ENCODE measurements around the gene CENPT.
"Not testable (repeated sequence)": the region's sequence is repeated elsewhere in the genome, so short reads cannot be mapped to it uniquely, and the experiment has no call there.

CENPT gene

GRCh38 chr16:67873435-67874370, 26.2 kb upstream of the CENPT start:
- DNase-seq (ENCODE audit: low spot score): no peak

GRCh38 chr16:67872631-67873434, 25.3 kb upstream of the CENPT start, which contains the start of gene EDC4:
TSS of gene EDC4 (plus strand) at chr16:67873052. CDS start at chr16:67873262, 210 bp downstream.
- peak; percentile 92 for DNase-seq (ENCODE audit: low spot score)

- DNase-seq (ENCODE audit: low spot score): no peak
Observed at GRCh38 chr16:67872131-67872630, 24.7 kb upstream of the CENPT start.

GRCh38 chr16:67871256-67871655, 23.8 kb upstream of the CENPT start:
- no peak for DNase-seq (ENCODE audit: low spot score)

GRCh38 chr16:67869653-67870052, 22.2 kb upstream of the CENPT start:
- no peak for DNase-seq (ENCODE audit: low spot score)

GRCh38 chr16:67868290-67868689, 20.8 kb upstream of the CENPT start:
- DNase-seq (ENCODE audit: low spot score): no peak

GRCh38 chr16:67865318-67865717, 17.8 kb upstream of the CENPT start:
- DNase-seq (ENCODE audit: low spot score): peak; percentile 71

- DNase-seq (ENCODE audit: low spot score): no peak
Observed at GRCh38 chr16:67864594-67864993, 17.1 kb upstream of the CENPT start.

GRCh38 chr16:67864044-67864443, 16.6 kb upstream of the CENPT start:
- not testable (repeated sequence) for DNase-seq (ENCODE audit: low spot score)

GRCh38 chr16:67862623-67863583, 15.4 kb upstream of the CENPT start:
- DNase-seq (ENCODE audit: low spot score): peak; percentile 71

- DNase-seq (ENCODE audit: low spot score): no peak
Observed at GRCh38 chr16:67861877-67862276, 14.4 kb upstream of the CENPT start.

GRCh38 chr16:67860589-67861398, 13.3 kb upstream of the CENPT start:
- DNase-seq (ENCODE audit: low spot score): no peak

- no peak for DNase-seq (ENCODE audit: low spot score)
Observed at GRCh38 chr16:67858500-67858899, 11.0 kb upstream of the CENPT start.

GRCh38 chr16:67857547-67858233, 10.2 kb upstream of the CENPT start:
- DNase-seq (ENCODE audit: low spot score): no peak

GRCh38 chr16:67856927-67857546, 9.5 kb upstream of the CENPT start:
- DNase-seq (ENCODE audit: low spot score): no peak

GRCh38 chr16:67855789-67856188, 8.3 kb upstream of the CENPT start:
- DNase-seq (ENCODE audit: low spot score): no peak

- DNase-seq (ENCODE audit: low spot score): no peak
Observed at GRCh38 chr16:67853670-67854069, 6.2 kb upstream of the CENPT start.

- DNase-seq (ENCODE audit: low spot score): no peak
Observed at GRCh38 chr16:67848118-67848517, 625 bp upstream of the CENPT start.

- peak; percentile 92 for DNase-seq (ENCODE audit: low spot score)
Observed at GRCh38 chr16:67846320-67847063, 1.0 kb downstream of the CENPT start, which contains the start of gene NUTF2. TSS of gene NUTF2 (plus strand) at chr16:67846933. CDS start at chr16:67865131, 18,198 bp downstream.
